Erythroblast (primary cell): ENCODE measurements around the gene NDUFAF8.

ENCODE experiments used
- GATA1 ChIP-seq: IDR thresholded peaks from 2 replicates; pipeline ENCODE4 v1.6.1; 2011; ENCODE audit warnings: low read depth, mild to moderate bottlenecking, control low read depth, low read length, moderate library complexity
- POLR2A ChIP-seq: IDR thresholded peaks from 2 replicates; pipeline ENCODE4 v1.6.1; 2011; ENCODE audit warnings: mild to moderate bottlenecking, low read length

DNA sequence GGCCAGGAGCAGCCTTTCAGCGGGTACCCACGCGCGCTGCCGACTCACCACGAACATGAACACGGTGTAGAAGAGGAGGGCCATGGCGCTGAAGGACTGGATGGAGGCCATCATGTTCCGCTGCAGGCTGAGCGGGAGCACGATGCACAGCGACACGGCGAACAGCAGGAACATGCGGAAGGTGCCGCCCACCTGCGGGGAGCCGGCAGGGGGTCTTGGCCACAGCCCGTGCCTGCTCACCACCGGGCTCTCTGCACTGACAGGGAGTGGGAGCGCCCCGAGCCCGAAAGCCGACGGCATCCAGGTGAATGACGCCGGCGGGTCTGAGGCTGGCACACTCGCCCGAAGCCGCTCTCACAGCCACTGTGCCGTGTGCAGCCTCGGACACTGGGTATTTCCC is 43.0 kb downstream of the NDUFAF8 start:
- TF ChIP-seq POLR2A (no peak), GATA1 (no peak)
